Measurements from ENCODE around the gene SPAG6. TPM values are rescaled to one million over a fixed set of nuclear protein-coding genes. Genes with fewer than 3 reads are reported as not detected.
"Not testable (repeated sequence)": the region's sequence is repeated elsewhere in the genome, so short reads cannot be mapped to it uniquely, and the experiment has no call there.

SPAG6 gene
- total RNA-seq, 4 donors from 2014 or later, result not detected

DNA sequence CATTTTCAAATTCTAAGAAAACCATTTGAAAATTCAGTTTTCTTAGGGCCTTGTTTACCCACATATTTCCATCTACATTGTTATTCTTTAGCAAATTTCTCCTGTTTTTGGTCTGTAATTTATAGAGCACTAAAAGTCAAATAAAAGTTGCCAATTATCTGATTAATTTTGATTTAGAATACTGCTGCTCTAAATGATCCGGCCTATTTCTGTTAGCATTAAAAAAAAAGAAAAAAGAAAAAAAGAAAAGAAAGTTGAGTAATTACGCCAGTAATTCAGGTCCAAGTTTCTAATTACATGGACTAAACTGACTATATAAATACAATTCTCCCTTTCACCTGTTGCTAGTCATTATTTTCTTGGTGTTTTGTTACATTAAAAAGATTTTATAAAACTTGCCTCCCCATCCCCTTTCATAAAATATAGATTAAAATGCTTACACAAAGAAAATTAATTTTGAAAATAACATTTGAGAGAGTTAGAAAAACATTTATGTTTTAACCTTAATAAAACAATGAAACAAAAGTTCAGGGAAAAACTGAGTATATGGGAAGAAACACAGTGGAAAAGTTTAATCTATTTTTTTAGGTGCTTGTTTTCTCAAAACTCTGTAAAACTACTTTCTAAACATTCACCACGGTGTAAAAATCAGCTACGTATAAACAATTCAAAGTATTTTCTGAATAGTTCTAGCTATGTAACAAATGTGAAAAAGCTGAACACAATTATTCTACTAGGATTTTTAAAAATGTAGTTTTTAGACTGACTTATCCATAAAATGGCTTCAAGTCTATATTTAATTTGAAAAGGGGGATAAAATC is 35.9 kb upstream of the SPAG6 start:
- no peaks in the 10 kb centered on the region for H3K9me3 ChIP-seq
- no peak for ATAC-seq
- no peaks in the 10 kb centered on the region for H3K27me3 ChIP-seq
- no peak overlapping the region for H3K4me3 ChIP-seq
- H3K27ac ChIP-seq, result no peak overlapping the region
- TF ChIP-seq EP300 (IDR thresholded peaks at IDR 0.05), result no peak
- TF ChIP-seq POLR2A (IDR thresholded peaks at IDR 0.05), result no peak
- TF ChIP-seq, protein P1, sequence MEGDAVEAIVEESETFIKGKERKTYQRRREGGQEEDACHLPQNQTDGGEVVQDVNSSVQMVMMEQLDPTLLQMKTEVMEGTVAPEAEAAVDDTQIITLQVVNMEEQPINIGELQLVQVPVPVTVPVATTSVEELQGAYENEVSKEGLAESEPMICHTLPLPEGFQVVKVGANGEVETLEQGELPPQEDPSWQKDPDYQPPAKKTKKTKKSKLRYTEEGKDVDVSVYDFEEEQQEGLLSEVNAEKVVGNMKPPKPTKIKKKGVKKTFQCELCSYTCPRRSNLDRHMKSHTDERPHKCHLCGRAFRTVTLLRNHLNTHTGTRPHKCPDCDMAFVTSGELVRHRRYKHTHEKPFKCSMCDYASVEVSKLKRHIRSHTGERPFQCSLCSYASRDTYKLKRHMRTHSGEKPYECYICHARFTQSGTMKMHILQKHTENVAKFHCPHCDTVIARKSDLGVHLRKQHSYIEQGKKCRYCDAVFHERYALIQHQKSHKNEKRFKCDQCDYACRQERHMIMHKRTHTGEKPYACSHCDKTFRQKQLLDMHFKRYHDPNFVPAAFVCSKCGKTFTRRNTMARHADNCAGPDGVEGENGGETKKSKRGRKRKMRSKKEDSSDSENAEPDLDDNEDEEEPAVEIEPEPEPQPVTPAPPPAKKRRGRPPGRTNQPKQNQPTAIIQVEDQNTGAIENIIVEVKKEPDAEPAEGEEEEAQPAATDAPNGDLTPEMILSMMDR (IDR thresholded peaks at IDR 0.05), result no peak
- no peak for TF ChIP-seq POLR2AphosphoS5 (IDR thresholded peaks at IDR 0.05)
- H3K36me3 ChIP-seq, result no peaks in the 10 kb centered on the region
- WGBS, 2 donors (ENCODE audit: low coverage in 1 of 2), result 91 to 100% methylated on average over 3 to 4 of the region's 4 CpGs
- no peaks in the 10 kb centered on the region for H3K4me1 ChIP-seq

DNA sequence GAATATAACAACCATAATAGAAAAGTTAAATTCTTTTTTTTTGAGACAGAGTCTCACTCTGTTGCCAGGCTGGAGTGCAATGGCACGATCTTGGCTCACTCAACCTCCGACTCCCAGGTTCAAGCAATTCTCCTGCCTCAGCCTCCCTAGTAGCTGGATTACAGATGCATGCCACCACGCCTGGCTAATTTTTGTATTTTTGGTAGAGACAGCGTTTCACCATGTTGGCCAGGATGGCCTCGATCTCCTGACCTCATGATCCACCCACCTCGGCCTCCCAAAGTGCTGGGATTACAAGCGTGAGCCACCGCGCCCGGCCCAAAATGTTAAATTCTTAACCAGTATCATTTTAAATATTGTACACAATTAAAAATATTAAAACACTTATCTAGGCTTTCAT is 35.3 kb upstream of the SPAG6 start:
- 95 to 97% methylated on average over 10 of the region's 10 CpGs for WGBS, 2 donors (ENCODE audit: low coverage in 1 of 2)
- not testable (repeated sequence) for H3K4me3 ChIP-seq, H3K9me3 ChIP-seq, H3K27ac ChIP-seq, H3K36me3 ChIP-seq, ATAC-seq, H3K27me3 ChIP-seq, H3K4me1 ChIP-seq

DNA sequence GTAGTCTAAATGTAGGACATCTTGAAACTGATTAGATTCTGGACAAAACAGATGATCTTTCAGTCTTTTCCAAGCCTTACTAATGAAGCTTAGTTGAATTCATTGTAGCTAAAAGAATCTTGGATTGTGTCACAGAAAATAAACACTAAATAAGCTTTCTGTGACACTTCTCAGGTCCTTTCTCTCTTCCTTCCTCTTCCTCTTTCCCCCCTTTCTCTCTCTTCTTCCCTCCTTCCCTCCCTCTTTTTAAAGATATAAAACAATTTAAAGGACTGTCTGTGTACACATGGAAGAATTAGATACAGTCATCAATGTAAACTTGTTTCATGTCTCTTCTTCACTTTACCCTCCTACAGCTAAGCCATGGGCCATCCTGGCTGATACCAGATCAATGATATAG is 34.4 kb upstream of the SPAG6 start:
- TF ChIP-seq POLR2AphosphoS5 (IDR thresholded peaks at IDR 0.05) (no peak), EP300 (IDR thresholded peaks at IDR 0.05) (no peak), POLR2A (IDR thresholded peaks at IDR 0.05) (no peak)
- TF ChIP-seq, protein P1 (IDR thresholded peaks at IDR 0.05), result no peak
- Histone ChIP-seq H3K9me3 (no peaks in the 10 kb centered on the region), H3K4me1 (peaks cover 5 to 8% (median 7%) of the 10 kb centered on the region in 3 donors), H3K27ac (no peak overlapping the region), H3K36me3 (no peaks in the 10 kb centered on the region), H3K4me3 (no peak overlapping the region), H3K27me3 (no peaks in the 10 kb centered on the region)
- ATAC-seq, result no peak

DNA sequence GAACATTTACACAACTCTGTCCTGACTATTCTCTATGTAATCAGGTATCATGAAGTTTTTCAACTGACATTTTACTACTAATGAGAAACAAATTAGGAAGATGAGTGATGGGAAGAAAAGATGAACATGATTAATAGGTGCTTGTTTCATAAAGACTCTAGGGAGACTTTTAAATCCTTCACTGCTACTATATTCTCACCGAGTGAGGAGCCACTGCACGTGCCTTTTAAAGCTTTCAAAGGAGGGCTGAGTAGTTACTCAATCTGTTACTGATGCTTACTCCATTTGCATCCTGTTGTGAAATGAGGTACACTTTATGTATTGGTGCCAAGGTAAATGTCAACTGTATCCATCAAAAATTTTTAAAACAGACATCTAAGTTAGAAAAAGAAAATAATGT is 30.4 kb upstream of the SPAG6 start:
- ATAC-seq, result no peak
- peaks cover 5 to 38% (median 7%) of the 10 kb centered on the region in 3 donors for H3K4me1 ChIP-seq

DNA sequence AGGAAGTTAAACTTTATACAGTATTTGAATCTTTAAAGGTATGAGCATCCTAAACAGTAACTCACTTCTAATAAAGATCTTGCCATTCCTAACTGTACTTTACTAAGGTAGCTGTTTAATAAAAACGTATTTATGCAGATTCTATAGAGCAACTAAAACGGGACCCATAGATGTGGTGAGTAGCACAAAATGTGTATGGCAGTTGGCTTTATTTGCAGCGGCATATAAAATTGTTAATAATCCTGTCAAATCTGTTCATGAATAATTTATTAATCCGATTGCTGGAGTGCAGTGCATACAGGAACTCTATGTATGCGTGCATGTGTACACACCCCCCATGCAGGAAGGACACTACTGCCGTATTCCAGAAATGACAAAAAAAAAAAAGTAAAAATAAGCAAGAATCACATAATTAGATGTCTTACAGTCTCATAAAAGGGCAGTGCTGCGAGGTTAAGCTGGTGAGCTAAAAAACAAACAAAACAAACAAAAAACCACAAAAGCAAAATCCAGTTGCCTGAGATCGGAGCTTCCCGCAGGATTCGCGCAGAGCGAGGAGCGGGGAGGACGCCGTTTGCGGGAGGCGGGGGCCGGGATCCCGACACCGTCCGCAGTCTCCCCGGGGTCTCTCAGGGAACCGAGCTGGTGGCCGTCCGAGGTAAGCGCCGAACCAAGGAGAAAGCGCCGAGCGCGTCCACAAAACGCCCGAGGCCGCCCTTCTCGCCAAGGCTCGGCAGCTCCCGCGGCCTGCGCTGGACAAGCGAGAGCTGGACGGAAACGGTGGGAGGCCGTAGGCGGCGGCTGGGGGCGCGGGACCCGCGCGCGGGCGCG is 29.6 kb upstream of the SPAG6 start:
- 1% methylated on average over 12 to 22 of the region's 53 CpGs for WGBS, 2 donors (ENCODE audit: low coverage in 1 of 2)
- Histone ChIP-seq H3K27ac (peak overlapping the region; percentile 89 to 96 (median 92)), H3K4me1 (peaks cover 5 to 41% (median 7%) of the 10 kb centered on the region in 3 donors), H3K9me3 (no peaks in the 10 kb centered on the region), H3K36me3 (no peaks in the 10 kb centered on the region), H3K4me3 (peak overlapping the region; percentile 76 to 99), H3K27me3 (no peaks in the 10 kb centered on the region)
- TF ChIP-seq POLR2A (IDR thresholded peaks at IDR 0.05) (no peak), EP300 (IDR thresholded peaks at IDR 0.05) (no peak), POLR2AphosphoS5 (IDR thresholded peaks at IDR 0.05) (no peak)
- TF ChIP-seq, protein P1 (IDR thresholded peaks at IDR 0.05), result peak in 1 of 4 experiments; percentile 8
- no peak for ATAC-seq

More for the DNA sequence above, 30.4 kb upstream of the SPAG6 start:
- H3K9me3 ChIP-seq, result no peaks in the 10 kb centered on the region
- no peak overlapping the region for H3K27ac ChIP-seq
- 54 to 60% methylated on average over 2 of the region's 2 CpGs for WGBS, 2 donors (ENCODE audit: low coverage in 1 of 2)
- H3K27me3 ChIP-seq, result no peaks in the 10 kb centered on the region
- TF ChIP-seq, protein P1 (IDR thresholded peaks at IDR 0.05), result no peak
- no peak for TF ChIP-seq EP300 (IDR thresholded peaks at IDR 0.05)
- no peak for TF ChIP-seq POLR2A (IDR thresholded peaks at IDR 0.05)
- TF ChIP-seq POLR2AphosphoS5 (IDR thresholded peaks at IDR 0.05), result no peak
- H3K36me3 ChIP-seq, result no peaks in the 10 kb centered on the region
- H3K4me3 ChIP-seq, result no peak overlapping the region
